Left ventricle myocardium inferior (tissue), 1 donor: ENCODE measurements around the gene POGLUT2. TPM values are rescaled to one million over a fixed set of nuclear protein-coding genes. Genes with fewer than 3 reads are reported as not detected.
A peak's percentile ranks its signal among the peaks of the same experiment; 100 is the strongest.

Source experiments
- DNase-seq: peaks from one replicate; pipeline ENCODE4 v3.0.0-alpha.2; 2020
- H3K27ac ChIP-seq: fragments of 200-600 bp; replicated peaks from 2 replicates; pipeline ENCODE4 v1.8.0; 2021
- H3K27me3 ChIP-seq: fragments of 200-600 bp; 2 replicates; pipeline ENCODE4 v1.8.0; 2021; ENCODE audit warnings: low read depth
- H3K36me3 ChIP-seq: fragments of 200-600 bp; 2 replicates; pipeline ENCODE4 v1.8.0; 2021
- H3K4me1 ChIP-seq: fragments of 200-600 bp; 2 replicates; pipeline ENCODE4 v1.8.0; 2021
- H3K4me3 ChIP-seq: fragments of 200-600 bp; 2 replicates; pipeline ENCODE4 v1.8.0; 2021; ENCODE audit warnings: mild to moderate bottlenecking, moderate library complexity
- H3K9me3 ChIP-seq: fragments of 200-600 bp; replicated peaks from 2 replicates; pipeline ENCODE4 v1.8.0; 2021
- intact Hi-C: fragments of 100-400 bp; cut with micrococcal nuclease; formaldehyde crosslinking; loops from one replicate; pipeline ENCODE4 v1.11.0; 2022
- total RNA-seq: library from RNA; stranded (reverse); fragmentation: NEBNext Ultra II Directional; extraction: Animal tissue kit (Norgen Biotek cat#: 25700); gene quantifications from one replicate; pipeline ENCODE4 v1.2.1, GENCODE V29; 2021
- TF ChIP-seq, protein P1 (sequence below): fragments of 200-600 bp; IDR thresholded peaks from 2 replicates; pipeline ENCODE4 v1.8.0; 2021; ENCODE audit warnings: antibody characterized with exemption, mild to moderate bottlenecking, borderline replicate concordance
- donor health status: DM: no; HTN: yes; CAD: no; lungs with severe emphysema.

POGLUT2 gene
- total RNA-seq, 1 donor from 2014 or later = 3.4 TPM

DNA sequence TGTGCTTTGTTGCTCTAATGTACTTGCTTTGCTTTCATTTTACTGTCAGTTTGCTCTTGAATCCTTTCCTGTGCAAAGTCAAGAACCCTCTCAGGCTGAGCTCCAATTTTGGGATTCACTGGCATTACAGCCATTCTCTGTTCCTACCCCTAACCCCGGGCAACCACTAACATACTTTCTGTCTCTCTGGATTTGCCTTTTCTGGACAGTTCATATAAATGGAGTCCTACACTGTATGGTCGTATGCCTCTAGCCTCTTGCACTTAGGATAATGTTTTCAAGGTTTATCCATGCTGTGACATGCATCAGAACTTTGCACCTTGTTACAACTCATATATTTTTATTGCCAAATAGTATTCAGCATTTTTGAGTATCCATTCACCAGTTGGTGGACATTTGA lies 22.5 kb downstream of the POGLUT2 start:
- H3K4me3 ChIP-seq = no peak overlapping the region
- H3K27me3 ChIP-seq = no peaks in the 10 kb centered on the region
- intact Hi-C loops = no loop called here
- peaks cover 18% of the 10 kb centered on the region for H3K4me1 ChIP-seq
- no peak overlapping the region for H3K27ac ChIP-seq
- DNase-seq = no peak
- H3K36me3 ChIP-seq = no peaks in the 10 kb centered on the region
- TF ChIP-seq, protein P1, sequence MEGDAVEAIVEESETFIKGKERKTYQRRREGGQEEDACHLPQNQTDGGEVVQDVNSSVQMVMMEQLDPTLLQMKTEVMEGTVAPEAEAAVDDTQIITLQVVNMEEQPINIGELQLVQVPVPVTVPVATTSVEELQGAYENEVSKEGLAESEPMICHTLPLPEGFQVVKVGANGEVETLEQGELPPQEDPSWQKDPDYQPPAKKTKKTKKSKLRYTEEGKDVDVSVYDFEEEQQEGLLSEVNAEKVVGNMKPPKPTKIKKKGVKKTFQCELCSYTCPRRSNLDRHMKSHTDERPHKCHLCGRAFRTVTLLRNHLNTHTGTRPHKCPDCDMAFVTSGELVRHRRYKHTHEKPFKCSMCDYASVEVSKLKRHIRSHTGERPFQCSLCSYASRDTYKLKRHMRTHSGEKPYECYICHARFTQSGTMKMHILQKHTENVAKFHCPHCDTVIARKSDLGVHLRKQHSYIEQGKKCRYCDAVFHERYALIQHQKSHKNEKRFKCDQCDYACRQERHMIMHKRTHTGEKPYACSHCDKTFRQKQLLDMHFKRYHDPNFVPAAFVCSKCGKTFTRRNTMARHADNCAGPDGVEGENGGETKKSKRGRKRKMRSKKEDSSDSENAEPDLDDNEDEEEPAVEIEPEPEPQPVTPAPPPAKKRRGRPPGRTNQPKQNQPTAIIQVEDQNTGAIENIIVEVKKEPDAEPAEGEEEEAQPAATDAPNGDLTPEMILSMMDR = no peak
- H3K9me3 ChIP-seq = no peaks in the 10 kb centered on the region

DNA sequence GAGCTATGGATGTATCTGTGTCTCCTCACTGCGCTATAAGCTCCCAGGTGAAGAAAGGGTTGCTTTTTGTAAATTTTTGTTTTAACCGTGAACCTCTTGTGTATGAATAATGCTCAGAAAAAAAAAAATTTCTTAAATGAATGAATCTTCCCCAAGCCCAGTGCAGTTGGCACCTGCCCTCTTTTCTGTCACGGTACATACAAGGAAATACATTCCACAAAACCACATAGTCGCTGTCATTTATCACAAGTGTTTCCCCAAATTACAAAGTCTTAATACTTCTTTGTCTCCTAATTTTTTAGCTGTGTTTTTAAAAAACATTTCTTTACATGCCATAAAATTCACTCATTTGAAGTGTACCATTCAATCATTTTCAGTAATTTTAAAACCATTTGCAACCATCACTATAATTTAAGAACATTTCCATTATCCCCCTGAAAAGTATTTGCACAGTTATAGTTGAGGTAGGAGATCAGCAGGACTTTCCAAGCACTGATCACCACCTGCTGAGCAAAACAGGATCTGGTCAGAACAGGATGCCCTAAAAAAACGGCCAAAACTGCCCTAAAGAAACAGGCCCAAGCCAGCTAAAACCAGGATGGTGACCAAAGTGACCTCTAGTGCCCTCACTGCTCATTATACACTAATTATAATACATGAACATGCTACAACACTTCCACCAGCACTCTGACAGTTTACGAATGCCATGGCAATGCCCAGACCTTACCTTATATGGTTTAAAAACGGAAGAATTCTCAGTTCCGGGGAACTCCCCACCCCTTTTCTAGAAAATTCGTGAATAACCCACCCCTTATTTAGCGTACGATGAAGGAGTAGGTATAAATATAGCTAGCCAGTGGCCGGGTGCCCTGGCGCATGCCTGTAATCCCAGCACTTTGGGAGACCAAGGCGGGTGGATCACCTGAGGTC lies 23.9 kb downstream of the POGLUT2 start:
- intact Hi-C loops = no loop called here
- H3K9me3 ChIP-seq = no peaks in the 10 kb centered on the region
- no peak for DNase-seq
- H3K36me3 ChIP-seq = no peaks in the 10 kb centered on the region
- TF ChIP-seq, protein P1 = no peak
- H3K4me1 ChIP-seq = peaks cover 18% of the 10 kb centered on the region
- peak overlapping the region; percentile 93 for H3K4me3 ChIP-seq
- no peaks in the 10 kb centered on the region for H3K27me3 ChIP-seq
- H3K27ac ChIP-seq = no peak overlapping the region

DNA sequence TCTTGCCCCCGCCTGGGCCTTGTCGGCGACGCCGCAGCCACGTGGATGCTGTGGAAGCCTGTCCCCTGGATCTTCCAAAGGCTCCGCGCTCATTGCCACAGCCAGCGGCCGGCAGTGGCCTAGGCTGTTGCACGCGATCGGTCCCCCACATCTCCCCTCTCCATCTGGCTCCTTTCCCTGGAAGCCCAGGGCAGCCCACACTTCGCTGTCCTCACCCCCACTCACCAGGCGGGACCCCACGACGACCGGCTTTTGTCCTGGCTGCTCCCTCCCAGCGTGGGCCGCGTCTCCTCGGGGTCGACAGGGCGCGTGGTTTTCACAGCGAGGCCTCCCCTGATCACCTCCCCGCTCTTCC lies 24.6 kb downstream of the POGLUT2 start:
- peak overlapping the region; percentile 85 for H3K27ac ChIP-seq

DNA sequence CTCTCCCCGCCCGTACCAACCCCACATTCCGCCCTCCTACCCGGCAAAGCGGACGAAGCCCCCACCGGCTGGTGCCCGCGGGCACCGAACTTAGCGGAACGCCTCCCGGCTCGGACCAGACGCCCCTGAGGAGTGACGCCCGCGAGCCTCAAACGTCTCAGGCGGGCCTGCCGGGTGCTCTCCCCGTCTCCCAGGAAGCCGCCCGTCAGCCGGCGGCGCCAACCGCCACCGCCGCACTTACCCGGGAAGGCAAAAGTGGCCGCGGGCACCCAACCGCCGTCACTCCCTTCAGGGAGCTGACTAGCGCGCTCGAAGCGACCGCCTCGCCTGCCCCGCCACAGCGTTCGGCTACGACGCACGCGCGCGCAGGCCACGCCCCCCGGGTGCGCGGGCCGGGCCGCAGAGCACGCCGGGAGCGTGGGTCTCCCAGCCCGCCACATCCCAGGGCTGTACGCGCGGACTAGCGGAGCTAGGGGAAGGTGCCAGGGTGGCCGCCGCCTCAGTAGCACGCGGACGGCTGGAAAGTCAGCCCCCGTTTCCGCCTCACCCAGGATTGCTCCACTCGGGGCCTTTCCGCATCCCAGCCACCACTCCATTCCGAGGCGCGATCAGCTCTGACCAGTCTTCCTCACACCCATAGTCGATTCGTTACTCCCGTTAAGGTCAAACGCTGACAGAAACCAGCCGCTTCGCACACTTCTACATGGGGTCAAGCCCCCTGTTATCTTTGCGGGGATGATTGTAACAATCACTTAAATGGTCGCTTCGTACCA lies 25.1 kb downstream of the POGLUT2 start, which contains the start of gene TEX30:
TEX30 (minus strand) TSS at position 346 of the 773 bp plus-strand sequence. CDS start 3,760 bp downstream, outside the sequence.
- Histone ChIP-seq H3K4me1 (peaks cover 18% of the 10 kb centered on the region), H3K36me3 (no peaks in the 10 kb centered on the region), H3K27ac (peak within 1 kb of the TSS; percentile 85), H3K9me3 (no peaks in the 10 kb centered on the region), H3K4me3 (peak within 1 kb of the TSS; percentile 93), H3K27me3 (no peaks in the 10 kb centered on the region)
- intact Hi-C loops = no loop called here
- DNase-seq = peak; percentile 85
- TF ChIP-seq, protein P1 = no peak

More for the DNA sequence above, 24.6 kb downstream of the POGLUT2 start:
- peak overlapping the region; percentile 93 for H3K4me3 ChIP-seq
- no peaks in the 10 kb centered on the region for H3K36me3 ChIP-seq
- H3K27me3 ChIP-seq = no peaks in the 10 kb centered on the region
- H3K4me1 ChIP-seq = peaks cover 18% of the 10 kb centered on the region
- DNase-seq = no peak
- no peaks in the 10 kb centered on the region for H3K9me3 ChIP-seq
- TF ChIP-seq, protein P1 = no peak
- intact Hi-C loops = no loop called here

DNA sequence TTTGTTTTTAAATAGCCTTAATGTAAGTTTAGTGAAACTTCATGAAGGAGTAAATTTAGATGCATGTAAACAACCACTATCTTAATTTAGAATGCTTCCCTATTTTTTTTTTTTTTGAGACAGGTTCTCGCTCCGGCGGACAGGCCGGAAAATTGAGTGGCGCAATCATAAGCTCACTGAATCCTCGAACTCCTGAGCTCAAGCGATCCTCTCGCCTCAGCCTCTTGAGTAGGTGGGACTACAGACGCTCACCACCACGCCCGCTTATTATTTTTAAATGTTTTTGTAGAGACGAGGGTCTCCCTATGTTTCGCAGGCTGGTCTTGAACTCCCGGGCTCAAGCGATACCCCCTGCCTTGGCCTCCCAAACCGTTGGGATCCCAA lies 26.7 kb downstream of the POGLUT2 start:
- Histone ChIP-seq H3K4me1 (peaks cover 18% of the 10 kb centered on the region), H3K9me3 (no peaks in the 10 kb centered on the region), H3K27me3 (no peaks in the 10 kb centered on the region), H3K4me3 (peak overlapping the region; percentile 93), H3K36me3 (no peaks in the 10 kb centered on the region), H3K27ac (no peak overlapping the region)
- TF ChIP-seq, protein P1 = no peak
- no peak for DNase-seq
- intact Hi-C loops = no loop called here
